ENCODE data around the gene ZC3H12A. TPM values are rescaled to one million over a fixed set of nuclear protein-coding genes. Genes with fewer than 3 reads are reported as not detected.

The ZC3H12A gene
- total and polyA plus RNA-seq, 2 of the 8 experiments (the other 6 are each of a cell fraction or from before 2014, with no cell fraction given), result 7.4 to 10.0 TPM

GRCh38 chr1:37485902-37486679, 11.7 kb downstream of the ZC3H12A start:
- Histone ChIP-seq H2BK12ac (ENCODE audit: low read depth, low read length) (no peak overlapping the region), H3K9me3 (ENCODE audit: insufficient read depth in 2 of 2, low read depth in 1 of 2, low read length in 1 of 2) (no peaks in the 10 kb centered on the region), H3K18ac (ENCODE audit: extremely low read depth, low read length) (peak overlapping the region; percentile 32; the same call in 1 of the 2 replicates), H3K36me3 (ENCODE audit: control insufficient read depth in 2 of 4, insufficient read depth in 4 of 4, low read length in 3 of 4) (peaks cover 2 to 20% (median 10%) of the 10 kb centered on the region in 4 experiments; a peak in 6 of 8 replicates), H3K14ac (ENCODE audit: insufficient read length) (no peak overlapping the region), H3K27ac (ENCODE audit: low read depth, low read length) (no peak overlapping the region), H2AFZ (ENCODE audit: low read length) (no peak overlapping the region), H3K4me1 (replicated peaks in 1 of 4; ENCODE audit: control insufficient read depth in 3 of 4, insufficient read depth in 4 of 4, low read length in 3 of 4) (peaks cover 0 to 5% (median 1%) of the 10 kb centered on the region in 4 experiments; a peak in 3 of 7 replicates), H3K79me2 (ENCODE audit: control insufficient read depth in 1 of 2, insufficient read depth in 2 of 2, low read length in 2 of 2) (no peaks in the 10 kb centered on the region), H3K4me3 (ENCODE audit: extremely low read depth in 1 of 4, insufficient read depth in 2 of 4, low read depth in 3 of 4, low read length in 4 of 4) (no peak overlapping the region), H2AK5ac (ENCODE audit: low read depth, low read length) (no peak overlapping the region), H2BK120ac (replicated peaks; ENCODE audit: low read depth, low read length) (no peak overlapping the region), H2BK20ac (ENCODE audit: low read length) (no peak overlapping the region), H3K27me3 (replicated peaks in 1 of 4; ENCODE audit: control insufficient read depth in 3 of 4, extremely low read depth in 1 of 4, insufficient read depth in 3 of 4, low read length in 3 of 4) (no peaks in the 10 kb centered on the region), H3K79me1 (ENCODE audit: low read depth, low read length) (no peaks in the 10 kb centered on the region), H3K4me2 (ENCODE audit: insufficient read depth in 1 of 2, low read depth in 2 of 2, low read length in 2 of 2) (no peak overlapping the region), H2BK15ac (ENCODE audit: low read length) (no peak overlapping the region), H3K23me2 (ENCODE audit: low read depth, low read length) (no peaks in the 10 kb centered on the region), H4K8ac (ENCODE audit: extremely low read depth, insufficient read depth, low read length) (no peak overlapping the region), H3K56ac (replicated peaks; ENCODE audit: insufficient read length, low read depth, low read length) (no peak overlapping the region), H3K4ac (replicated peaks; ENCODE audit: insufficient read length, low read depth, low read length) (no peak overlapping the region), H4K5ac (ENCODE audit: insufficient read length, low read depth, low read length) (no peak overlapping the region), H2BK5ac (ENCODE audit: low read depth, low read length) (0 out of 2 replicates have a peak overlapping the region, but pooled peaks have one; percentile 9), H4K20me1 (replicated peaks in 1 of 2; ENCODE audit: control insufficient read depth in 1 of 2, insufficient read depth in 2 of 2, low read length in 2 of 2) (peaks cover 0 to 4% of the 10 kb centered on the region in 2 experiments), H3K9ac (replicated peaks in 1 of 4; ENCODE audit: extremely low read depth in 1 of 4, low read depth in 3 of 4, low read length in 3 of 4) (no peak overlapping the region), H4K91ac (replicated peaks; ENCODE audit: insufficient read length, low read length) (no peak overlapping the region), H3K23ac (ENCODE audit: insufficient read length) (no peak overlapping the region)
- CTCF ChIA-PET (ENCODE audit: partially characterized antibody), result interaction anchor here (0.6 to 21.7 kb wide), 20 partner anchors 10 to 969 kb away, joined by 3 to 382 read pairs (median 6); partner anchors contain the start of genes MEAF6 and ZC3H12A
- no peak for TF ChIP-seq NANOG (IDR thresholded peaks at IDR 0.05; ENCODE audit: insufficient read depth, low read depth, low read length, poor library complexity, severe bottlenecking)
- no peak for TF ChIP-seq CEBPB (IDR thresholded peaks at IDR 0.05; ENCODE audit: low read depth, low read length)
- TF ChIP-seq SUZ12 (IDR thresholded peaks at IDR 0.05; ENCODE audit: low read length), result no peak
- TF ChIP-seq YY1 (IDR thresholded peaks at IDR 0.05; ENCODE audit: low read depth, low read length), result no peak
- POLR2A ChIA-PET (ENCODE audit: partially characterized antibody), result interaction anchor here (0.6 to 5.6 kb wide), 7 partner anchors 10 to 879 kb away, joined by 3 to 68 read pairs (median 12); partner anchors contain the start of genes MEAF6 and ZC3H12A
- WGBS, 2 experiments (ENCODE audit: extremely low coverage in 1 of 2, insufficient coverage in 1 of 2, insufficient read length in 1 of 2, insufficient replicate concordance in 2 of 2, low coverage in 1 of 2, low lambda C conversion rate in 2 of 2, missing lambda C conversion rate in 1 of 2), result 74% methylated on average over 6 of the region's 6 CpGs; no CpG with 5 or more reads in 1 of the 2 experiments
- FAIRE-seq, result no peak
- no peak for DNase-seq (ENCODE audit: low read depth in 1 of 2, low spot score in 2 of 2)

Measured in H1 (cell line).